HG02759 (cell line): ENCODE measurements around the gene HMSD.
A peak's percentile ranks its signal among the peaks of the same experiment; 100 is the strongest.
"Not testable (repeated sequence)": the region's sequence is repeated elsewhere in the genome, so short reads cannot be mapped to it uniquely, and the experiment has no call there.

Experiments used
- ATAC-seq: cut with Tn5 transposase; IDR thresholded peaks from one replicate; pipeline ENCODE4 v1.9.1; 2021; ENCODE audit warnings: mild to moderate bottlenecking, moderate library complexity; ENCODE audit not compliant: unreplicated experiment

The HMSD gene

DNA sequence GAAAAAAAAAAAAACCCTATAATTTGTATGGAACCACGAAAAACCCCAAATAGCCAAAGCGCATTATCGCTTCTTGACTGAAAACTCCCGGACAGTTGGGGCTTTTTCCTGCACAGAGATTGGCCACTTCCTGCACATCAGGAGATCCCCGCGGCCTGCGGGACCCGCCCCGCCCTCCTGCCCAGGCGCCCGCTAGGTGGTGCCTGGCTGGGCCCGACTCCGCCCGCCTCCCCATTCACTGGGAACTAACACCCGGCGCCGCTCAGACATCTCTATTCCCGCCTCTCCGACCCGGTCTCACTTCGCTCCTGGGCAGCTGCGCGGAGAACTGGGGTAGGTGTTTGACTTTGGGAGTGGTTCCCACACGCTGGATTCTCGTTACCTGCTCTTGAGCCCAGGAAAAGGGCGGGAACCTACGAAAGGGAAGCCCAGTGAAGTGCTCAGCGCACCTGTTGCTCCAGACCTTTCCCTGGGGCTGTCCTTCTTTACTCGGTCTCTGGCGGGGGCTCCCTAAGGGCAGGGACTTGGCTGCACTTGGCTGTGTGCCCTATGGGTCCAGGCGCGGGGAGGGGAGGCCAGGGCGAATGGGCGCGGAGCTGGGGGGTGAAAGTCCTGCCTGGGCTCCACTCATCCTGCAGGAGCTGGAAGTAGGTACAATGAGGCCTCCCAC is at the start of gene HMSD:
Gene HMSD (plus strand): TSS at position 234 of the 670 bp plus-strand sequence. CDS start 4,155 bp downstream, outside the sequence.
- peak; percentile 96 for ATAC-seq

GRCh38 chr18:63903851-63904570 is 45.1 kb upstream of the HMSD start:
- no peak for ATAC-seq

GRCh38 chr18:63904694-63905093 is 44.4 kb upstream of the HMSD start:
- no peak for ATAC-seq

GRCh38 chr18:63905361-63905760 is 43.7 kb upstream of the HMSD start:
- ATAC-seq = no peak

DNA sequence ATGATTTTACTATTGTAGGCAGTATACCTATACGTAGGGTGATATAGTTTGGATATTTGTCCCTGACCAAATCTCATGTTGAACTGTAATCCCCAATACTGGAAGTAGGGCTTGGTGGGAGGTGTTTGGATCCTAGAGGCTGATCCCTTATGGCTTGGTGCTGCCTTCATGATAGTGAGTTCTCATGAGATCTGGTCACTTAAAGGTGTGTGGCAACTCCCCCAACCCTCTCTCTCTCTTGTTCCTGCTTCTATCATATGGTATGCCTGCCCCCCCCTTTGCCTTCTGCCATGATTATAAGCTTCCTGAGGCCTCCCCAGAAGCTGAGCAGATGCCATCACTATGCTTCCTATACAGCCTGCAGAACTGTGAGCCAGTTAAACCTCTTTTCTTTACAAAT is 43.0 kb upstream of the HMSD start:
- ATAC-seq = no peak

DNA sequence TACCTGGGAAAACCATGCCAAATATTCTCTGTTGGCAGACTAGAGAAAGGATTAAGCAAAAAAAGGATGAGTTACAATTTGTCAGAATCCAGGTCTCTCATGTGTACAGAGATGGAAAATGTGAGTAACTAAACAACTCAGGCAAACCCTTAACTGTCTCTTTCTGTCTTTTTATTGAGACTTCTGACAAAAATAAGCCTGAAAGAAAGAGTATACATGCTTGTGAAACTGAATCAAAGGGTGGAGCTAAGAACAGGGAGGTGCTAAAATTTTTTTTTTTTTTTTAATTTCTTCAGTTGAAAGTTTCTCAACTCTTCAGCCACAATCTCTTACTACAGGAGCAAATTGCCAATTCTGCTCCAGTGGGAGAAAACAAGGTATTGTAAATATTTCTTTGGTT is 41.4 kb upstream of the HMSD start, which contains the start of gene SERPINB10:
Gene SERPINB10 (plus strand): TSS at position 295 of the 400 bp plus-strand sequence. CDS start 7,553 bp downstream, outside the sequence.
- ATAC-seq = peak; percentile 54

GRCh38 chr18:63908858-63909257 is 40.2 kb upstream of the HMSD start:
- peak; percentile 48 for ATAC-seq

- ATAC-seq = peak; percentile 58
These were observed 39.2 kb upstream of the HMSD start for GRCh38 chr18:63909870-63910269.

- ATAC-seq = no peak
These were observed 31.3 kb upstream of the HMSD start for GRCh38 chr18:63917817-63918216.

GRCh38 chr18:63922049-63922448 is 27.1 kb upstream of the HMSD start:
- no peak for ATAC-seq

- no peak for ATAC-seq
These were observed 24.6 kb upstream of the HMSD start for GRCh38 chr18:63924551-63924950.

DNA sequence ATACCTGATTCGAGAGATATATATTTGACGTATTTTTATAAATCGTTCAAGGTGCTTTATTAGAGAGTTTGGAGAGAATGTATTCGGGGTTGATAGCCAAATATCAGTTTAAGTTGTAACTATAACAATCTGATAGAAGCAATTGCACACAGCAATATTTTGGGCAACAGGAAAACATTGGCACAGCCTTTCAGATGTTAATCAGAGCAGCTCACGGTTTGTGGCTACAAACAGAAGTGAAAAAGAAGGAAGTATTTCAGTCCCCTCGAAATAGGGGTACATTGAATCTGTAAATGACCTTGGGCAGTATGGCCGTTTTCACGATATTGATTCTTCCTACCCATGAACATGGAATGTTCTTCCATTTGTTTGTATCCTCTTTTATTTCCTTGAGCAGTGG is 20.8 kb upstream of the HMSD start:
- ATAC-seq = no peak

GRCh38 chr18:63929369-63929768 is 19.7 kb upstream of the HMSD start:
- not testable (repeated sequence) for ATAC-seq

- ATAC-seq = no peak
These were observed 18.2 kb upstream of the HMSD start for GRCh38 chr18:63930773-63931354.

- peak; percentile 96 for ATAC-seq
These were observed 12.8 kb upstream of the HMSD start for GRCh38 chr18:63936156-63936931.

- ATAC-seq = peak; percentile 52
These were observed 12.1 kb upstream of the HMSD start for GRCh38 chr18:63936932-63937393.

- ATAC-seq = no peak
These were observed 9.1 kb upstream of the HMSD start for GRCh38 chr18:63940008-63940407.

DNA sequence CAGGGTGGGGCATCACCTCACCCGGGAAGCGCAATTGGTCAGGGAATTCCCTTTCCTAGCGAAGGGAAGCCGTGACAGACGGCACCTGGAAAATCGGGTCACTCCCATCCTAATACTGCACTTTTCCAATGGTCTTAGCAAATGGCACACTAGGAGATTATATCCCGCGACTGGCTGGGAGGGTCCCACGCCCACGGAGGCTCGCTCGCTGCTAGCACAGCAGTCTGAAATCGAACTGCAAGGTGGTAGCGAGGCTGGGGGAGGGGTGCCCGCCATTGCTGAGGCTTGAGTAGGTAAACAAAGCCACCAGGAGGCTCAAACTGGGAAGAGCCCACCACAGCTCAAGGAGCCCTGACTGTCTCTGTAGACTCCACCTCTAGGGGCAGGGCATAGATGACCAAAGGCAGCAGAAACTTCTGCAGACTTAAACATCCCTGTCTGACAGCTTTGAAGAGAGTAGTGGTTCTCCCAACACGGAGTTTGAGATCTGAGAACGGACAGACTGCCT is 8.5 kb upstream of the HMSD start:
- not testable (repeated sequence) for ATAC-seq

DNA sequence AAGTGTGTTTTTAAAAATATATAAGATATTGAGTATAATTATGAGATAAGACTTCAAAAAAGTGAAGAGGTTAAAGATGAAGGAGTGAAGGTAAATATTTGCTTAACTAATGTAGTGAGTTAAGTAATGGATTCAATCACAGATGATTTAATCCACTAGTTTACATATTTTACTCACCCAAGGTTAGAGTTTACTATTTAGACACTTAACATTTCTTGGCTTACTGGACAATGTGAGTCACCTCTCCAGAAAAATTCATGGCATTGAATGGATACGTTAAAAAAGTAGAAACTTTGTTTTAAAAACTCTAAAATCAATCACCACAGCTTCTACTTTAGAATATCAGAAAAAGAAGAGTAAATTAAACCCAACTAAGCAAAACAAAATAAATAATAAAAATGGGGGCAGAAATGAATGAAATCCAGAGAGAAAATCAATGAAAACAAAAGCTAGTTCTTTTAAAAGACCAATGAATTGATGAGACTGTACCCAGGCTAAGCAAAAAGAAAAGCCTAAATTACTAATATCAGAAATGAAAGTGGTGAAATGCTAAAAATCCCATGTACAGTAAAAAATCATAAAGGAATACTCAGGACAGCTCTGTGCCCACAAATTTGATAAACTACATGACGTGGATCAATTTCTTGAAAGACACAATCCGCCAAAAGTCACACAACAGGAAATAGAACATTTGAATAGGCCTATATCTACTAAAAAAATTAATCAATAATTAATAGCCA is 1.9 kb upstream of the HMSD start:
- no peak for ATAC-seq

DNA sequence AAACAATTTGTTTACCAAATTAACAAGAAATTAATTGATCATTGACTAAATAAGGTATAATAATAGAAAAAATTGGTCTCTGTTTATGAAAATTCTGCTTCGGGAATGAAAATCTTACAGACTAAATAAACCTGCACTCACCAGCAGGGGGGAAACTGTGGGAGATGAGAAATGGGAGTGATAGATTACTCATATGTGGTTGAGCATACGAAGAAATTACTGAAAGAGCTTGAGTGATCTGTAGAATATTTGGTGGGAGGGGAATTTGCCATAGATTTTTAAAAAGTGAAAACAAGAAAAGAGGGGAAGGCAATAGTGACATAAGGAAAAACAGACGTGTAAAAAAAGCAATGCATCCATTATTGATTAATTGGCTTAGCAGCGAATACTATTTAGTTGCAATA is 2.2 kb downstream of the HMSD start:
- peak; percentile 43 for ATAC-seq
